Progenitor cell of endocrine pancreas (in vitro differentiated cells): ENCODE data around the gene JCHAIN. TPM values are rescaled to one million over a fixed set of nuclear protein-coding genes. Genes with fewer than 3 reads are reported as not detected.
A peak's percentile ranks its signal among the peaks of the same experiment; 100 is the strongest.

Source experiments
- DNase-seq: peaks from one replicate; pipeline ENCODE4 v3.0.0; 2021; ENCODE audit warnings: low spot score; ENCODE audit not compliant: unreplicated experiment
- H3K27ac Mint-ChIP-seq: 2 replicates; pipeline ENCODE4 v1.8.0; 2021; ENCODE audit warnings: mild to moderate bottlenecking, moderate library complexity, mixed read lengths
- H3K27me3 Mint-ChIP-seq: 2 replicates; pipeline ENCODE4 v1.8.0; 2021; ENCODE audit warnings: mixed read lengths
- H3K36me3 Mint-ChIP-seq: 2 replicates; pipeline ENCODE4 v1.8.0; 2022; ENCODE audit warnings: mixed read lengths; ENCODE audit not compliant: insufficient read depth
- H3K4me1 Mint-ChIP-seq: 2 replicates; pipeline ENCODE4 v1.8.0; 2021; ENCODE audit warnings: low read depth, mixed read lengths
- H3K4me3 Mint-ChIP-seq: 2 replicates; pipeline ENCODE4 v1.8.0; 2021; ENCODE audit warnings: low read depth, mild to moderate bottlenecking, moderate library complexity, mixed read lengths
- H3K9me3 Mint-ChIP-seq: 2 replicates; pipeline ENCODE4 v1.8.0; 2021; ENCODE audit warnings: low read depth, mixed read lengths
- CTCF ChIP-seq: fragments of 200-600 bp; sonication (generic); IDR thresholded peaks from one replicate; pipeline ENCODE4 v1.5.0; 2021; ENCODE audit warnings: antibody characterized with exemption, mild to moderate bottlenecking; ENCODE audit not compliant: unreplicated experiment
- total RNA-seq: library from RNA; stranded (reverse); gene quantifications from 2 replicates; pipeline ENCODE4 v1.2.1, GENCODE V29; 2021

JCHAIN gene
- total RNA-seq, 1 donor from 2014 or later = not detected

- TF ChIP-seq CTCF = no peak
- Mint-ChIP-seq H3K27ac (no peak overlapping the region), H3K9me3 (no peaks in the 10 kb centered on the region), H3K4me3 (no peak overlapping the region), H3K36me3 (no peaks in the 10 kb centered on the region), H3K4me1 (peaks cover 19% of the 10 kb centered on the region), H3K27me3 (no peaks in the 10 kb centered on the region)
- DNase-seq = no peak
These were observed 45.8 kb upstream of the JCHAIN start for GRCh38 chr4:70712150-70712549.

- no peaks in the 10 kb centered on the region for H3K27me3 Mint-ChIP-seq
- H3K27ac Mint-ChIP-seq = no peak overlapping the region
- H3K4me1 Mint-ChIP-seq = peaks cover 19% of the 10 kb centered on the region
- no peaks in the 10 kb centered on the region for H3K9me3 Mint-ChIP-seq
- no peaks in the 10 kb centered on the region for H3K36me3 Mint-ChIP-seq
- DNase-seq = no peak
- TF ChIP-seq CTCF = no peak
- H3K4me3 Mint-ChIP-seq = no peak overlapping the region
These were observed 45.3 kb upstream of the JCHAIN start for GRCh38 chr4:70711599-70711998.

- Mint-ChIP-seq H3K4me1 (peaks cover 29% of the 10 kb centered on the region), H3K27me3 (no peaks in the 10 kb centered on the region), H3K36me3 (no peaks in the 10 kb centered on the region), H3K9me3 (no peaks in the 10 kb centered on the region), H3K4me3 (no peak overlapping the region), H3K27ac (peak overlapping the region; percentile 7)
- TF ChIP-seq CTCF = no peak
- DNase-seq = no peak
These were observed 43.4 kb upstream of the JCHAIN start for GRCh38 chr4:70709611-70710205.

GRCh38 chr4:70706516-70706915 is 40.2 kb upstream of the JCHAIN start:
- Mint-ChIP-seq H3K27ac (peak overlapping the region; percentile 91), H3K36me3 (no peaks in the 10 kb centered on the region), H3K27me3 (no peaks in the 10 kb centered on the region), H3K4me1 (peaks cover 27% of the 10 kb centered on the region), H3K9me3 (no peaks in the 10 kb centered on the region), H3K4me3 (peak overlapping the region; percentile 93)
- no peak for DNase-seq
- no peak for TF ChIP-seq CTCF

- TF ChIP-seq CTCF = no peak
- Mint-ChIP-seq H3K4me3 (peak overlapping the region; percentile 93), H3K4me1 (peaks cover 26% of the 10 kb centered on the region), H3K27ac (peak overlapping the region; percentile 91), H3K9me3 (no peaks in the 10 kb centered on the region), H3K27me3 (no peaks in the 10 kb centered on the region), H3K36me3 (no peaks in the 10 kb centered on the region)
- DNase-seq = no peak
These were observed 39.7 kb upstream of the JCHAIN start for GRCh38 chr4:70706044-70706461.
